Naive thymus-derived CD8-positive, alpha-beta T cell (primary cell): ENCODE results near the gene SPRED1. TPM values are rescaled to one million over a fixed set of nuclear protein-coding genes. Genes with fewer than 3 reads are reported as not detected.
"Not testable (repeated sequence)": the region's sequence is repeated elsewhere in the genome, so short reads cannot be mapped to it uniquely, and the experiment has no call there.

ENCODE experiments used
- ATAC-seq, 2 donors: fragments of 150-1000 bp; cut with Tn5 transposase in 1 of 2; sonication (Bioruptor Pico), chemical (Tn5 transposase) in 1 of 2; 1 replicate in 1 of 2; 2 replicates in 1 of 2; pipeline ENCODE4 v1.10.0; 2021; ENCODE audit warnings: mild to moderate bottlenecking in 2 of 2, moderate library complexity in 2 of 2
- POLR2A ChIA-PET: fragments of 350-600 bp; sonication (Branson Sonifier 250); formaldehyde crosslinking; loops from one replicate; lab custom pipeline; 2021; ENCODE audit warnings: antibody characterized with exemption; lab: Charles Lee
- DNase-seq, 10 donors: peaks; one replicate each; pipeline versions ENCODE4 v3.0.0 to v3.0.0-alpha.2; 2020 to 2022
- H3K27ac Mint-ChIP-seq, 10 donors: one replicate each; pipeline ENCODE4 v1.8.0; 2020 to 2022; ENCODE audit warnings: mild to moderate bottlenecking in 10 of 10, mixed read lengths in 10 of 10, moderate library complexity in 4 of 10, inconsistent platforms in 1 of 10
- H3K27me3 Mint-ChIP-seq, 5 donors: one replicate each; pipeline ENCODE4 v1.8.0; 2021 to 2022; ENCODE audit warnings: mixed read lengths in 5 of 5
- H3K36me3 Mint-ChIP-seq, 3 donors: one replicate each; pipeline ENCODE4 v1.8.0; 2020 to 2022; ENCODE audit warnings: mixed read lengths in 3 of 3, mild to moderate bottlenecking in 2 of 3, inconsistent platforms in 1 of 3
- H3K4me1 Mint-ChIP-seq, 4 donors: one replicate each; pipeline ENCODE4 v1.8.0; 2021 to 2022; ENCODE audit warnings: mixed read lengths in 4 of 4
- H3K4me3 Mint-ChIP-seq, 10 donors: one replicate each; pipeline ENCODE4 v1.8.0; 2020 to 2022; ENCODE audit warnings: mild to moderate bottlenecking in 10 of 10, mixed read lengths in 10 of 10, moderate library complexity in 6 of 10, inconsistent platforms in 1 of 10
- H3K9me3 Mint-ChIP-seq, 9 donors: one replicate each; pipeline ENCODE4 v1.8.0; 2020 to 2022; ENCODE audit warnings: mixed read lengths in 9 of 9, mild to moderate bottlenecking in 3 of 9, inconsistent platforms in 1 of 9, moderate library complexity in 1 of 9
- polyA plus RNA-seq, 3 donors: library from polyadenylated mRNA; unstranded; fragments of 300-500 nt; fragmentation: Illumina TruSeq; gene quantifications; one replicate each; pipeline ENCODE4 v1.2.3, GENCODE V29; 2021
- total RNA-seq, 8 experiments: library from RNA in 2 of 8; stranded (reverse) in 2 of 8; gene quantifications; one replicate each; pipeline ENCODE4 v1.2.3 and lab custom pipeline; 2021 to 2026

Gene SPRED1
- total and polyA plus RNA-seq, 5 experiments from 2014 or later = 0.09 to 0.75 (median 0.24) TPM

DNA sequence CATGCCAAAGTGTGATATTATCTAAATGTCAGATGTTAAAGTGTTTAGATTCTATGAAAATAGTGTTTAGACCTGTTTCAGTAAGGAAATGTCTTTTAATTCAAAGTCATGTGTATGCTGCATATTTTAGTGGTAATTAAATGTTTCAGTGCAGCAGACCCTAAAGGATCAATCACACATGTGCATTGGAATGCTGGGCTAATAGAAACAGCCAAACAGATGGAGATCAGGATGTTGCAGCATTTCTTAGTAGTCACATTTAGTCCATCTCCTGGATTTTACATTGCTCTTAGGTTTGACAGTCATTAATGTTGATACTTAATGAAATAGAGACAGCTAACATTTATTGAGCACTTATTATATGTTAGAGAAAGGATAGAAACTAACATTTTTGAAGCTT, 18.5 kb downstream of the SPRED1 start:
- ATAC-seq (no peak), DNase-seq (no peak)
- Mint-ChIP-seq H3K27me3 (peaks cover 0 to 6% (median 0%) of the 10 kb centered on the region in 5 donors), H3K4me1 (peaks cover 0 to 8% (median 2%) of the 10 kb centered on the region in 4 donors), H3K9me3 (no peaks in the 10 kb centered on the region), H3K4me3 (no peak overlapping the region), H3K36me3 (no peaks in the 10 kb centered on the region), H3K27ac (no peak overlapping the region)
- POLR2A ChIA-PET = no interaction called here

DNA sequence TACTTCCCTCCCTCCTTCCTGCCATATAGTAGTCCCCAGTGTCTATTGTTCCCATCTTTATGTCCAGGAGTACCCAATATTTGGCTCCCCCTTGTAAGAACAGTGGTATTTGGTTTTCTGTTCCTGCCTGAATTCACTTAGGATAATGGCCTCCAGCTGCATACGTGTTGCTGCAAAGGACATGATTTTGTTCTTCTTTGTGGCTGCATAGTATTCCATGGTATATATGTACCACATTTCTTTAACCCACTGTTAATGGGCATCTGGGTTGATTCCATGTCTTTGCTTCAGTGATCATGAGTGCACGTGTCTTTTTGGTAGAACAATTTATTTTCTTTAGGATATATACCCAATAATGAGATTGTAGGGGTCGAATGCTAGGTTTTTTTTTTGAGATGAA, 19.3 kb downstream of the SPRED1 start:
- Mint-ChIP-seq H3K4me1 (peaks cover 0 to 8% (median 2%) of the 10 kb centered on the region in 4 donors), H3K27ac (no peak overlapping the region), H3K4me3 (no peak overlapping the region), H3K9me3 (no peaks in the 10 kb centered on the region), H3K27me3 (peaks cover 0 to 6% (median 0%) of the 10 kb centered on the region in 5 donors), H3K36me3 (no peaks in the 10 kb centered on the region)
- POLR2A ChIA-PET = no interaction called here
- DNase-seq (no peak), ATAC-seq (no peak)

DNA sequence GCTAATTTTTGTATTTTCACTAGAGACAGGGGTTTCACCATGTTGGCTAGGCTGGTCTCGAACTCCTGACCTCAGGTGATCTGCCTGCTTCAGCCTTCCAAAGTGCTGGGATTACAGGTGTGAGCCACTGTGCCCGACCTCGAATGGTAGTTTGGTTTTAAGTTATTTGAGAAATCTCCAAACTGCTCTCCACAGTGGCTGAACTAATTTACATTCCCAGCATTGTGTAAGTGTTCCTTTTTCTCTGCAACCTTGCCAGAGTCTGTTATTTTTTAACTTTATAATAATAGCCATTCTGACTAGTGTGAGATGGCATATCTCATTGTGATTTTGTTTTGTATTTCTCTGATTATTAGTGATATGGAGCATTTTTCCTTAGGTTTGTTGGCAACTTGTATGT, 19.8 kb downstream of the SPRED1 start:
- H3K4me3 Mint-ChIP-seq, ATAC-seq, H3K9me3 Mint-ChIP-seq, DNase-seq, POLR2A ChIA-PET, H3K36me3 Mint-ChIP-seq, H3K27me3 Mint-ChIP-seq, H3K27ac Mint-ChIP-seq, H3K4me1 Mint-ChIP-seq: not testable (repeated sequence)

DNA sequence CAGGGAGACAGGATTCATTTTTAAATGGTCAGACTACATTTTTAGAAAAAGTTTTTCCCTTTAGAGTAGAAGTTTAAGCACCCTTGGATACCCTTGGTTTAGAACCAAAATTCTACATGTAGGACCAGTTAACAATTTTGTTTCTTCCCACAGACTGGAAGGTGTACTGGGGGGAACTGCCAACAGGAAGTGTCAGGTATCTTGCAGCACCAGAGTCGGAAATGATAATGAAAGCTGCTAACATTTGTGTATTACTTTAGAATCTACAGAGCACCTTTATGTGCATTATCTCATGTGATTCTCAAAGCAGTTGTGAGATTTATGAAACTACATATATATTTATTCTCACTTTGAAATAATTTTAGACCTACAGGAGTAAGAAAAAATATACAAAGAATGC, 21.5 kb downstream of the SPRED1 start:
- POLR2A ChIA-PET = no interaction called here

DNA sequence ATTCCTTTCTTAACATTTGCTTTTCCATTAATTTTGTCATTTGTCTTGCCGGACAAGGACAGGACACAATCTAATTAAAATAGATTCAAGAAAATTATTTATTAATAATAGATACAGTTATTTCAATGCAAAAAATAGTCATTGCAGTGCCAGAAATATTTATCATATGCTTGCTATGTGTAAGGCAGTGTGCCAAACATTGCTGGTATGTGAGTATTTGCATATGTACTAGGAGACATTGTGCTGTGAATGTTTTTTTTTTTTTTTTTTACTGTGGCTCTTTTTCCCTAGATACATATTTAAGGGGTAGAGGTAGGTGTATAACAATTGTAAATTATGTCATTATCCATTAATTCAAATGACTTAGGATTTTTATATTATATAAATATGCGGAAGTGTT, 23.3 kb downstream of the SPRED1 start:
- Mint-ChIP-seq H3K4me3 (no peak overlapping the region), H3K27ac (no peak overlapping the region), H3K9me3 (no peaks in the 10 kb centered on the region), H3K27me3 (peaks cover 0 to 10% (median 4%) of the 10 kb centered on the region in 5 donors), H3K36me3 (peaks cover 0 to 5% (median 0%) of the 10 kb centered on the region in 3 donors), H3K4me1 (peaks cover 0 to 8% (median 2%) of the 10 kb centered on the region in 4 donors)
- no peak for DNase-seq
- no peak for ATAC-seq
- POLR2A ChIA-PET = no interaction called here

More for the DNA sequence above, 21.5 kb downstream of the SPRED1 start:
- ATAC-seq (no peak), DNase-seq (no peak)
- peaks cover 0 to 5% (median 0%) of the 10 kb centered on the region in 3 donors for H3K36me3 Mint-ChIP-seq
- no peak overlapping the region for H3K4me3 Mint-ChIP-seq
- peaks cover 0 to 8% (median 2%) of the 10 kb centered on the region in 4 donors for H3K4me1 Mint-ChIP-seq
- H3K27ac Mint-ChIP-seq = no peak overlapping the region
- peaks cover 0 to 10% (median 1%) of the 10 kb centered on the region in 5 donors for H3K27me3 Mint-ChIP-seq
- no peaks in the 10 kb centered on the region for H3K9me3 Mint-ChIP-seq

DNA sequence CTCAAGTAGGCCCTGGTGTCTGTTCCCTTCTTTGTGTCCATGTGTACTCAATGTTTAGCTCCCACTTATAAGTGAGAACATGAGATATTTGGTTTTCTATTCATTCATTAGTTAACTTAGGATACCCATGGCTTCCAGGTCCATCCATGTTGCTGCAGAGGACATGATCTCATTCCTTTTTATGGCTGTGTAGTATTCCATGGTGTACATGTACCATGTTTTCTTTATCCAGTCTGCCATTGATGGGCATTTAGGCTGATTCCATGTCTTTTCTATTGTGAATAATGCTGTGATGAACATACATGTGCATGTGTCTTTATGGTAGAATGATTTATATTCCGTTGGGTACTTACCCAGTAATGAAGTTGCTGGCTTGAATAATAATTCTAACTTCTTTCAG, 24.6 kb downstream of the SPRED1 start:
- H3K27ac Mint-ChIP-seq, H3K9me3 Mint-ChIP-seq, ATAC-seq, H3K4me3 Mint-ChIP-seq, H3K4me1 Mint-ChIP-seq, H3K36me3 Mint-ChIP-seq, POLR2A ChIA-PET, DNase-seq: not testable (repeated sequence)
- H3K27me3 Mint-ChIP-seq = peaks cover 0 to 13% (median 5%) of the 10 kb centered on the region in 5 donors

DNA sequence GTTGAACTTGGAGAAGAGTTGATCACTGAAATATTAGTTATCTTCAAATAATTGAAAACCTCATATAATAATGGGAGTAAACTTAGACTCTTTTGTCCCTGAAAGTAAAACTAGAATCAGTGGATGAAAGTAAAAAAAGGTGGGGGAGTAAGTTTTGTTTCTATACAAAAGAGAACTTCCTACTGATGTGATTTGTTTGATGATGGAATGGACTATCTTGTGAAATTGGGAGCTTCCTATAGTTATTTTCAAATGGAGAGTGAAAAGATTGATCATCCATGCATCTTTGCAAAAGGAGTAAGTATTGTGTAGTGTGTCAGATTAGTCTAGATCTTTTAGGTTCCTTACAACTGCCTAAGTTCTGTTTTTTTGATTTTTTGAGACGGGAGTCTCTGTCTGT, 28.4 kb downstream of the SPRED1 start:
- ATAC-seq (no peak), DNase-seq (no peak)
- Mint-ChIP-seq H3K27me3 (peaks cover 5 to 29% (median 12%) of the 10 kb centered on the region in 5 donors), H3K36me3 (peaks cover 0 to 5% (median 0%) of the 10 kb centered on the region in 3 donors), H3K9me3 (no peaks in the 10 kb centered on the region), H3K4me3 (no peak overlapping the region), H3K27ac (no peak overlapping the region), H3K4me1 (no peaks in the 10 kb centered on the region)
- POLR2A ChIA-PET = no interaction called here

DNA sequence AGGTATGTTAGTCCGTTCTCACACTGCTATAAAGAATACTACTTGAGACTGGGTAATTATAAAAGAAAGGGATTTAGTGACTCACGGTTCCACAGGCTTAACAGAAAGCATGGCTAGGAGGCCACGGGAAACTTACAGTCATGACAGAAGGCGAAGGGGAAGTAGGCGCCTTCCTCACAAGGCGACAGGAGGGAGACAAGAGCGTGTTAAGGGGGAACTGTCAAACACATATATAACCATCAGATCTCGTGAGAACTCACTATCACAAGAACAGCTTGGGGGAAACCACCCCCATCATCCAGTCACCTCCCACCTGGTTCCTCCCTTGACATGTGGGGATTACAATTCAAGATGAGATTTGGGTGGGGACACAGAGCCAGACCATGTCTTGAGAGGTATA, 30.4 kb downstream of the SPRED1 start:
- Mint-ChIP-seq H3K4me3 (no peak overlapping the region), H3K27ac (no peak overlapping the region), H3K27me3 (peaks cover 2 to 34% (median 11%) of the 10 kb centered on the region in 5 donors), H3K36me3 (no peaks in the 10 kb centered on the region), H3K4me1 (no peaks in the 10 kb centered on the region), H3K9me3 (no peaks in the 10 kb centered on the region)
- POLR2A ChIA-PET = no interaction called here
- ATAC-seq = no peak
- no peak for DNase-seq

DNA sequence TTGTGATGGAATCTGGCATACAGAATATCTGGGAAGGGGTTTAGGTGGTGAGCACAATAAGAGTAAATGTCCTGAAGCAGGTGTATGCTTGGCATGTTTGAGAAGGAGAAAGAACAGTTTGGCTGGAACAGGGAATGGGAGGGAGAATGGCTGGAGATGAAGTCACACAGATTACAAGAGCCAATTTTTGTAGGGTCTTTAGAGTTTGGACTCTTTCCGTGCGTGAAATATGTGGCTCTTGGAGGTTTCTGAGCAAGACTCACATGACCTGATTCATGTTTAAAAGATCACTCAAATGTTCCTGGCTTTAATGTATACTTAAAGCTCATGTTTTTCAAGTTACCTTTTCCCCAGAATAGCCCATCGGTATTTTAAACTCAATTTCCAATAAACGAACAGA, 32.8 kb downstream of the SPRED1 start:
- POLR2A ChIA-PET = no interaction called here
- DNase-seq = no peak
- Mint-ChIP-seq H3K9me3 (peaks cover 0 to 5% (median 0%) of the 10 kb centered on the region in 9 donors), H3K4me1 (no peaks in the 10 kb centered on the region), H3K4me3 (no peak overlapping the region), H3K27ac (no peak overlapping the region), H3K36me3 (no peaks in the 10 kb centered on the region), H3K27me3 (peaks cover 0 to 38% (median 12%) of the 10 kb centered on the region in 5 donors)
- no peak for ATAC-seq

DNA sequence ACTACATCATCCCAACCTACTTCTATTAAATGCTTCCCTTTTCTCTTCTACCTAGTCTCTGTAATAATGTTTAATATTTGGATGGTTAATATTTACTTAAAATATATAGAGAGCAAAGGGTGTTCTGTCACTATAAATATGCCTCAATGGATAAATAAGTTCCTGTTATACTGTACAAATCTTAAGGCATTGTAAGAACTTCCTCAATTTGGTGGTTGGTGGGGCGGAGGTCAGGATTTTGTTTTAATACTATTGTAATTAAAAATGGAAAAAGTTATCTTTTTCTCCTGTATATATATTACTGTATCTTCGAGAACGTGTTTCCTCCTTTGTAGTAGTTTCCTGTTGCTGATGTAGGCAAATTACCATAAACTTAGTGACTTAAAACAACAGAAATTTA, 41.5 kb downstream of the SPRED1 start:
- peaks cover 0 to 13% (median 5%) of the 10 kb centered on the region in 9 donors for H3K9me3 Mint-ChIP-seq
- DNase-seq (no peak), ATAC-seq (no peak)
- H3K36me3 Mint-ChIP-seq = no peaks in the 10 kb centered on the region
- POLR2A ChIA-PET = no interaction called here
- peaks cover 0 to 10% (median 4%) of the 10 kb centered on the region in 5 donors for H3K27me3 Mint-ChIP-seq
- no peaks in the 10 kb centered on the region for H3K4me1 Mint-ChIP-seq
- no peak overlapping the region for H3K27ac Mint-ChIP-seq
- no peak overlapping the region for H3K4me3 Mint-ChIP-seq

DNA sequence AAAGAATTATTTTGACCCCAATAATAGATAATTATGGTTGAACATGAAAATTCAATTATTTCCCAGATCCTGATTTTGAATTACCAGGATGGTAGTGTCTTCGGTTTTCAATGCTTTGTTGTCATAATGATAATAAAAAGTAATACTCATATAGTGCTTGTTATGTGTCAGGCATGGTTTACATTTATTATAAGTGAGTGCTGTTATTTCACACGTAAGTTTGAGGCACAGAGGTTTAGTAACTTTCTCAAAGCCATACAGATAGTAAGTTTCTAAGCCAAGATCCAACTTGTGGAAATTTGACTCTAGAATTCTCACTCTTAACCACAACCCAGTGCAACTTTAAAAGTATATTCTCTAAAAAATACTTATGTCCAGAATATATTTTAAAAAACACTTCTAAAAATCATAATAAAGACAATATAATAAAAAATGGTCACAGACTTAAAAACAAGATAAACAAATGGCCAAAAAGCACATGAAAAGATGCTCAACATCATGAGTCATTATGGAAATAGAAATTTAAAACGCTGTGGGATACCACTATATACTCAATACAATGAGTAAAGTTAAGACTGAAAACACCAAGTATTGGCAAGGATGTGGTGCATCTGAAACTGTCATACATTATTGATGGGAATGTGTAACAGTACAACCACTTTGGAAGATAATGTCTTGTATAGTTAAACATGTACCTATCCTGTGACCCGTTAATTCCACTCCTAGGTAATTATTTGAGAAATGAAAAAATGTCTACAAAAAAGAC, 45.2 kb downstream of the SPRED1 start:
- H3K27me3 Mint-ChIP-seq = peaks cover 0 to 5% (median 2%) of the 10 kb centered on the region in 5 donors

DNA sequence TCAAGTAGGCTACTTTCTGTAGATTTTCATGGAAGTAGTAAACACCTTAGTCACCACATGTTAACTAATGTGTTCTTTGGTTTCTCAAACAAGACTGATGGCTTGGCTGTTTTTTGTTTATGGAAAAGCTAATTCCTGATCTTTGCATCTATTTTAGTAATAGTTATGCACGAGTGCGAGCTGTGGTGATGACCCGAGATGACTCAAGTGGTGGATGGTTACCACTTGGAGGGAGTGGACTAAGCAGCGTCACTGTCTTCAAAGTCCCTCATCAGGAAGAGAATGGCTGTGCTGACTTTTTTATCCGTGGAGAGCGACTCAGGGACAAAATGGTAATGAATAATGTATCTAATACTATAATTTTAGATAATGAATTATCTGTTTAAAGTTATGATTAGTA, 46.6 kb downstream of the SPRED1 start:
- Mint-ChIP-seq H3K27ac (no peak overlapping the region), H3K4me1 (no peaks in the 10 kb centered on the region), H3K9me3 (no peaks in the 10 kb centered on the region), H3K27me3 (peaks cover 0 to 4% (median 0%) of the 10 kb centered on the region in 5 donors), H3K4me3 (no peak overlapping the region), H3K36me3 (no peaks in the 10 kb centered on the region)
- ATAC-seq = no peak
- POLR2A ChIA-PET = no interaction called here
- DNase-seq = no peak

More for the DNA sequence above, 45.2 kb downstream of the SPRED1 start:
- H3K9me3 Mint-ChIP-seq = no peaks in the 10 kb centered on the region
- no peaks in the 10 kb centered on the region for H3K4me1 Mint-ChIP-seq
- DNase-seq (no peak), ATAC-seq (no peak)
- no peaks in the 10 kb centered on the region for H3K36me3 Mint-ChIP-seq
- H3K4me3 Mint-ChIP-seq = no peak overlapping the region
- POLR2A ChIA-PET = no interaction called here
- H3K27ac Mint-ChIP-seq = no peak overlapping the region

DNA sequence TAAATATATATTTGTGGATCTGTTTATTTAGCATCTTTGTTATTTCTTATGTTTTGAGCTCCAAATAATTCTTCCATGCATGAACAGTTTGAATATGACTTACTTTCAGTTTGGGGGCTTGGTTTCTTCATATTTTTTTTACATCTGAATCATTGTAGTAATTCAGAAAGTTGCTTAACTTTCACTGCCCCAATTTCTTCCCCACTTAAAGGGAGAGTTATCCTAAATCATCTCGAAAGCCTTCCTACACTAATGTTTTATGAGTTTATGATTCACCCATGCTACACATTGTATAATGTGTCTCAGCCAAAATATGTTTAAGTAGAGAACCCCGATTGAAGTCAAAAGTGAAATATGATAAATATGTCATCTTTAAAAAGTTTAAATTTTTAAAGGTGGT, 47.8 kb downstream of the SPRED1 start:
- H3K4me1 Mint-ChIP-seq = no peaks in the 10 kb centered on the region
- H3K36me3 Mint-ChIP-seq = no peaks in the 10 kb centered on the region
- no peaks in the 10 kb centered on the region for H3K9me3 Mint-ChIP-seq
- DNase-seq = no peak
- no peak overlapping the region for H3K27ac Mint-ChIP-seq
- H3K27me3 Mint-ChIP-seq = peaks cover 0 to 4% (median 2%) of the 10 kb centered on the region in 5 donors
- H3K4me3 Mint-ChIP-seq = no peak overlapping the region
- no peak for ATAC-seq
- POLR2A ChIA-PET = no interaction called here
